Brain pericyte (primary cell): ENCODE results near the gene ANKRD40.
"Not testable (repeated sequence)": the region's sequence is repeated elsewhere in the genome, so short reads cannot be mapped to it uniquely, and the experiment has no call there.

Experiments
- DNase-seq: peaks from one replicate; pipeline ENCODE4 v3.0.0-alpha.2; 2012; ENCODE audit warnings: low read depth, low spot score

ANKRD40 gene

GRCh38 chr17:50686494-50687199, 21.1 kb downstream of the ANKRD40 start:
- DNase-seq: no peak

DNA sequence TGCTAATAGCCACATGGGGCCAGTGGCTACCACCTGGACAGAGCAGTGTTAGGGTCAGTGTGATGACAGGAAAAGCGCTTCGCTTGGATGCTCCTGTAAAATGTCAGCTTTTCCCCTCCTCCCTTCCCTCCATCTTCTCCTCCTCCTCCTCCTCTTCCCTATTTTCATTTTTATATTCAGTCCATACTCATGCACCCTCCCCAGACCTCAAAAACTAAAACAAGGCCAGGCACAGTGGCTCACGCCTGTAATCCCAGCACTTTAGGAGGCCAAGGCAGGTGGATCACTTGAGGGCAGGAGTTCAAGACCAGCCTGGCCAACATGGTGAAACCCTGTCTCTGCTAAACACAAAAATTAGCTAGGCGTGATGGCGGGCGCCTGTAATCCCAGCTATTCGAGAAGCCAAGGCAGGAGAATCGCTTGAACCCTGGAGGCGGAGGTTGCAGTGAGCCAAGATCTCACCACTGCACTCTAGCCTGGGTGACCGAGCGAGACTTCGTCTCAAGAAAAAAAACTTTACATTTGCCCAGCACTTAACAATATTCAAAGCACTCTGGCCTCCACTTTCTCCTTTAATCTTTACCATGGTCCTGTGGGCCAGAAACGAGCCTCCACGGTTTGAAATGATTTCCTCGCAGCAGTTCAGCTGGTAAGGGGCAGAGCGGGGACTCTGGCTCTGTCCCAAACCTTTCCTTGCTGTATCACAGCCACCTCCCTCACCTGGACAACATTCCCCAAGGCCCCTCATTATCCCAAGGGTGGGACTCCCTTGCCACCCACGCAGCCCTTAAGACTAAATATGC, 21.8 kb downstream of the ANKRD40 start:
- no peak for DNase-seq

- DNase-seq: no peak
Observed at GRCh38 chr17:50685334-50685665, 22.4 kb downstream of the ANKRD40 start.

GRCh38 chr17:50684612-50685333, 22.9 kb downstream of the ANKRD40 start:
- DNase-seq: no peak

DNA sequence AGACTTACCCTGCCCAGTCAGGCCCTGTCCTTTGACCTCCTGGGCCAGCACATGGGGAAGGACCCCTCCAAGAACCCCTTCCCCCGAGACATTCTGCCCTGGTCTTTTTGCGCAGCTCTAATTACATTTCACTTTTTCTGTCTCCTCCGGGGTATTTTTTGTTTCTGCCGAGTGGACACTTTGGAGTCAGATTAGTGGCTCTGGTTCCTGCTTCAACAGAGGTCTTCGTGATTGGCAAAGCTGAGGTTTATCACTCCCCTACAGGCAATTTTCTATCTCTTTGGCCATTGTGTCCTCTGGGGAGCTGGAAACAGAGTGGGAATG, 23.5 kb downstream of the ANKRD40 start:
- DNase-seq: no peak

DNA sequence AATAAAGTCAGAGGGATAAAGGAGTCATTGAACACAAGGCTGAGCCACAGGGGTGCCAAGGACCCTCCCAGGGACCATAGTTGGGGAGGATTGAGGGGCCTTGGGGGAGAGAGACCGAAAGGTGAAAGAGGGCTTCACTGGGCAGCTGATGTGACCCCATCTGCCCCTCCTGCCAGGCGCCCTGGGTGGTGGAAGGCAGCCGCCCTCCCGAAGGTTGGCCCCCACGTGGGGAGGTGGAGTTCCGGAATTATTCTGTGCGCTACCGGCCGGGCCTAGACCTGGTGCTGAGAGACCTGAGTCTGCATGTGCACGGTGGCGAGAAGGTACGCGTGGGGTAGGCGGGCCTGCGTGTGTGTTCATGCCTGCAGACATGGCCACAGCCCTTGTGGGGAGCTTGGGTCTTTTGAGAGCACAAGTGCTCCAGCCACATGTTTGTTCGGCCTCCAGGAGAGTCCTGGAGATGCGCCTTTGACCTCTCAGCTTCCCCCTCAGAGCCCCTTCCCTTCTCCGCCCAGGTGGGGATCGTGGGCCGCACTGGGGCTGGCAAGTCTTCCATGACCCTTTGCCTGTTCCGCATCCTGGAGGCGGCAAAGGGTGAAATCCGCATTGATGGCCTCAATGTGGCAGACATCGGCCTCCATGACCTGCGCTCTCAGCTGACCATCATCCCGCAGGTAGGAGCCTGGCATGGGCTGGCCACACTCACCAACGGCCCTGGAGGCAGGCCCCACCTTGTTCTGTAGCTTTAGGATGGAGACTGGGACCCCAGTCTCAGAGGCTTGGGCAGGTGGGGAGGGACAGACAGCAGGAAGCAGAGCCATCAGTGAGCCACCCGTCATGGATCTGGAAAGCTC, 24.1 kb downstream of the ANKRD40 start:
- no peak for DNase-seq

- no peak for DNase-seq
Observed at GRCh38 chr17:50682938-50683337, 24.8 kb downstream of the ANKRD40 start.

DNA sequence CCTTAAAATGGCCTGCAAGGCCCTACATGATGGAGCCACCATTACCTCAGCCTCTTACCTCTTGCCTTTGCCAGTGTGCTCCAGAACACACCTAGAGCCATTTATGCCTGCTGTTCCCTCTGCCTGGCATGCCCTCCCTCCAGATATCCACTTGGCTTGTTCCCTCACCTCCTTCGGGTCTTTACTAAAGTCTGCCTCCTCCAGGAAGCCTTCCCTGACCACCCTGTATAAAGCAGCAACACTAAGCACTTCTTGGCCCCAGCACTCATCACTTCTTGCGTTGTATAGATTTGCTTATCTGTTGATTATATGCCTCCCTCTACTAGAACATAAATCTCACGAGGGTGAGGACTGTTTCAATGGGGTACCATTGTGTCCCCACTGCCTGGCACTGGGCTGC, 25.3 kb downstream of the ANKRD40 start:
- DNase-seq: no peak

DNA sequence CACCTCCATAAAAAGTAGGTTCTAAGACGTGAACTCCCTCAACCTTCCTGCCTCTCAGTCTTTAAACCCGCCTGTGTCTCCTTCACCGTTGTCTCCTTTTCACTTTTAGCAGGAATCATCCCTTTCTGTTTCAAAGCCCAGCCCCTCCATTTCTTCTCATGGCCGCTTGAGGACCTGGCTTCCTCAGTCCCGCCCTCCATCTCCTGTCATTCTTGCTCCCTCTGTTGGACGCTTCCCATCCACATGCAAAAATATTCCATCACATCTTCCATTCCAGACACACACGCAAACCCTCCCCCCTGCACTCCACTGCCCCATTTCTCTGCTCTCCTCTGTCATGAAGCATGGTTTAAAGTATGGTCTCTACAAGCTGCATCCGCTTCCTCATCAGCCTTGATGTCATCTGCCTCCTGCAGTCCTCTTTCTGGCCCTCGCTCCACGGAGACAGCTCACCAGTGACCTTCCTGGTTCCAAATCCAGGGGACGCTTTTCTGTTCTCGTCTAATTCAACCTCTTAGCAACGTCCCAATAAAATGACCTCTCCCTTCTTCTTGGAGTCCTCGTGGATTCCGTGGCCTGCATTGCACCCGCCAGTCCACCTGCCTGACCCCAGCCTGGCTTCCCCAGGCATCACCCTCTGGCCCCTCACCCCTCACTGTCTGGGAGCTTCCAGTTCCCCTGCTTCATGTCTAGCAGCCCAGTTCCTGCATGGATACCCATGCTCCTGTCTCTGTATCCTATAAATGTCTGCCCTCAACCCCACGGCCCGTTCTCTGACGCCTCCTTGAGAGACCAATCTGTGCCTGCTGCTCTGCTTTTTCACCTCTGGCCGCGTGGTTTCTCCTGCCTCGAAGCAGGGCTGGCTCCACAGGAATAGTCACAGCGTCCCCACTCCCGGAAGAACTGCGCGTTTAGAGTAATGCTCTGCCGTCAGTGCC, 26.2 kb downstream of the ANKRD40 start:
- DNase-seq: no peak

GRCh38 chr17:50680543-50681262, 27.0 kb downstream of the ANKRD40 start:
- not testable (repeated sequence) for DNase-seq

- DNase-seq: no peak
Observed at GRCh38 chr17:50680126-50680525, 27.6 kb downstream of the ANKRD40 start.

- no peak for DNase-seq
Observed at GRCh38 chr17:50679008-50679544, 28.6 kb downstream of the ANKRD40 start.

DNA sequence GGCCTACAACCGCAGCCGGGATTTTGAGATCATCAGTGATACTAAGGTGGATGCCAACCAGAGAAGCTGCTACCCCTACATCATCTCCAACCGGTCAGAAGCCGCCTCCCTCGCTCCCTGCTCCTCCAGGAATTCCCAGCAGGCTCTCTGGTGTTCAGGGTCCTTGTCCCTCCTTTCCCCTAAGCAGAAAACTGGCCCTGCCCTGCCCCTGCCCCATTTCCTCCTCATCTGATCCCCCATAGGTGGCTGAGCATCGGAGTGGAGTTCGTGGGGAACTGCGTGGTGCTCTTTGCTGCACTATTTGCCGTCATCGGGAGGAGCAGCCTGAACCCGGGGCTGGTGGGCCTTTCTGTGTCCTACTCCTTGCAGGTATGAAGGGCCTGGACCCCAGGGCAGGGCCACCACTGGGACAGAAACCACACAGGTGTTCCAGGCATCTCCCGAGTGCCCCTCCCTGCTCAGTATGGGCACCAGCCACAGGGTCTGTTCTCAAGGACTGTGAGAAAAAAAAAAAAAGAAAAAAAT, 29.8 kb downstream of the ANKRD40 start:
- no peak for DNase-seq

- no peak for DNase-seq
Observed at GRCh38 chr17:50676065-50676975, 31.4 kb downstream of the ANKRD40 start.

- DNase-seq: no peak
Observed at GRCh38 chr17:50675627-50676026, 32.1 kb downstream of the ANKRD40 start.

GRCh38 chr17:50675190-50675589, 32.5 kb downstream of the ANKRD40 start:
- no peak for DNase-seq

DNA sequence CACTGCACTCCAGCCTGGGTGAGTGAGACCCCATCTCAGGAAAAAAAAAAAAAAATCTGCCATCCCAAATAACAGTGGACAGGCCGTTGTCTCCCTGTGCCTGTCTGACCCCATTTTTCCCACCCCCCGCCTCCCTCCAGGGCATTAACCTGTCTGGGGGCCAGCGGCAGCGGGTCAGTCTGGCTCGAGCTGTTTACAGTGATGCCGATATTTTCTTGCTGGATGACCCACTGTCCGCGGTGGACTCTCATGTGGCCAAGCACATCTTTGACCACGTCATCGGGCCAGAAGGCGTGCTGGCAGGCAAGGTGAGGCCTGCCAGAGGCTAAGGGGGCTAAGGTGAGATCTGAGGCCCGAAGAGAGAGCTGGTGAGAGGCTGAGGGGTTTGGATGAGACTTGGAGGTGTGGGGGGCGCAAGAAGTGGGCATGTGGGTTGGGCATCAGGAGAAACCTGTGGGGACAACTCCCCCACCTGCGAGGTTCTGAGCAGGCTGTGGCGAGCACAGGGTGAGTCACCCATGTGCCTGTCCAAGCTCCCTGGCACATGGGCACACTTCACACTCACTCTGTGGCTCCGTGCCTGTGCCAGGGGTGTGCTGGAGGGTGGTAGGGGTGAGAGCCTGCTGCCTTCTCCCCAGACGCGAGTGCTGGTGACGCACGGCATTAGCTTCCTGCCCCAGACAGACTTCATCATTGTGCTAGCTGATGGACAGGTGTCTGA, 34.7 kb downstream of the ANKRD40 start:
- no peak for DNase-seq

DNA sequence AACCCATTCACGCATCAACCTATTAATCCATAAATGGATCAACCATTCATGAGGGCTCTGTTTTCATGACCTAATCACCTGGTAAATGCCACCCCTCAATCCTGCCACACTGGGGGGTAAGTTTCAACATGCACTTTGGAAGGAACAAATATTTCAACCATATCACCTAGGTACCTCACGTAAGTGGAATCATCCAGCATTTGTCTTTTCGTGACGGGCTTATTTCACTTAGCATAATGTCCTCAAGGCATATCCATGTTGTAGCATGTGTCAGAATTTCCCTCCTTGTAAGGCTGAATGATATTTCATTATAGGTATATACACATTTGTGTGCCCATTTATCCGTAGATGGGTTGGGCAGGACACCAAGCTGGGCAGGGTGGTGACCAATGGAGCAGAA, 35.6 kb downstream of the ANKRD40 start:
- DNase-seq: no peak
